HL-60/S4 treated with phorbol 12-myristate 13-acetate at 8.2 ng/mL for 4 days and 3 days (cell line): ENCODE results near the gene FOXL3.

ENCODE experiments used
- in situ Hi-C: fragments of 300-500 bp; cut with MboI; formaldehyde crosslinking; loops from 2 replicates; pipeline ENCODE4 v1.15.0; 2022; ENCODE audit warnings: low sequenced_read_pairs

FOXL3 gene

GRCh38 chr7:300546-301290 lies 10.7 kb downstream of the FOXL3 start:
- in situ Hi-C loops: no loop called here

GRCh38 chr7:301291-302053 lies 11.5 kb downstream of the FOXL3 start:
- in situ Hi-C loops: no loop called here

DNA sequence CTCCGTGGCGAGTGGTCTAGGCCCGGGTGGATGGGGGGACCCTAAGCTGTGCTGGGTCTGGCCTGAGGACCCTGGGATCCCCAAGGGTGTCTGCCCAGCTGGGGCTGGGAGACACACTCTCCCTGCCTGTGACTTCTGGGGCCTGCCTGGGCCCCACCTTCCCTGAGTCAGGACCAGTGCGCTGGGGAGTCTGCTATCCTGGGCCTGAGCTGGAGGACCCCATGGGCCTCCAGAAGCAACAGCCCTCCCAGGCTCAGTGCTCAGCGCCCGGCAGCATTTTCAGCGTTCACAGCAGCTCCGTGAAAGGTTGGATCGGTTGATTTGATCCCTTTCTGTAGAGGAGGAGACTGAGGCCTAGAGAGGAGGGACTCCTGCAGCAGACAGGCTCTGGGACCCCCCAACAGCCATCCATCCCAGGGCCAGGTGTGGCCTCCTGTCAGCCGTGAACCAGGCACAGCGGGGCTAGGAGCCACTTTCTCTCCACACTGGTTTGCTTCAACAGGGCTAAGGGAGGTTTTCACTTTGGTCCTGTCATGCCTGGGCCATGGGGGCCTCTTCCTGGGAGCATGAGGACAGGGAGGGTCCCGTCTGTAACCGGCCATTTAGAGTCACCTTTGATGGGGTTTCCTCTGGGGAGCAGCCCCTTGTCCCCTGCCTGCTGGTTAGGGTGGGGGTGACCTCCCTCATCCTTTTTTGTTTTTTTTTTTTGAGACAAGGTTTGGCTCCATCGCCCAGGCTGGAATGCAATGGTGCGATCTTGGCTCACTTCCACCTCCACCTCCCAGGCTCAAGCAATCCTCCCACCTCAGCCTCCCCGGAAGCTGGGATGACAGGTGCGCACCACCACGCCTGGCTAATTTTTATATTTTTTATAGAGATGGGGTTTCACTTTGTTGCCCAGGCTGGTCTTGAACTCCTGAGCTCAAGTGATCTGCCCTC lies 12.4 kb downstream of the FOXL3 start:
- in situ Hi-C loops: no loop called here

DNA sequence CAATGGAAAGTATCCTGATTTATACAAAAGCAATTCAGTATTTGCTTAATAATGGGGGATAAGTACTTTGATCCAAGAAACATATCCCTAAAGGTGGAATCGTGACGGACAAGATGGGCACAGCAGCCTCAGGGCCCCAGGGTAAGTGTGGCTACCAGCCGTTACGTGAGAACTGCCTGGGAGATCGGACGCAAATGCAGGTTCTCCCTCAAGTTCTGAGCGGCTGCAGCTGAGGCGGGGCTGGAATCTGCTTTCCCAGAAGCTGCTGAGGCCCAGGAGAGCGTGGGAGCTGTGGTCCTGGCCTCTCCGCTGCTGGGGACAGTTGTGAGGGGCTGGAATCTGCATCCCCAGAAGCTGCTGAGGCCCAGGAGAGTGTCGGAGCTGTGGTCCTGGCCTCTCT lies 13.5 kb downstream of the FOXL3 start:
- in situ Hi-C loops: no loop called here

DNA sequence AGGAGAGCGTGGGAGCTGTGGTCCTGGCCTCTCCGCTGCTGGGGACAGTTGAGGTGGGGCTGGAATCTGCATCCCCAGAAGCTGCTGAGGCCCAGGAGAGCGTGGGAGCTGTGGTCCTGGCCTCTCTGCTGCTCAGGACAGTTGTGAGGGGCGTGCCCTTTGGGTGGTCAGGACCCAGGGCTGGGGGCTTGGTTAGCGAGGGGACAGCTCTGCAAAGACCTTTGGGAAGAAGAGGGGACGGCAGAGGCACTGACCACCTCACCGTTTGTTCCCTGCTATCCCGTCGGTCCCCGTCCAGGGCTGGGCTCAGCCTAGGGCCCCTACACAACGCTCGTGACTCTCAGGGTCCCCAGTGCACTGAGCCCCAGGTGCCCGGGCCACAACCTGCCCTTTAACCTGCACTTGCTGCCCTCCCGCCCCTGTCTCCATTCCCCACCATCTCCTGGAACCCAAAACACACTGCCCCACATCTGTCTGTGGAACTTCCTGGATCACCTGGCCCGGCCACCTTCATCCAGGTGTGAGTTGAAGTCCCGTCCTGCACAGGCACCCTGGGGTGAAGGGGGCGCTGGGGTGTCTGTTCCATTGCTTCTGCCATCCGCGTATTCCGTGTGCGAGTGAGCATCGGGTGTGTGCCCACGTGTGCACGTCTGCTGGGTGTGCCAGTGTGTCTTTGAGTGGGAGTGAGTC lies 14.1 kb downstream of the FOXL3 start:
- in situ Hi-C loops: no loop called here

DNA sequence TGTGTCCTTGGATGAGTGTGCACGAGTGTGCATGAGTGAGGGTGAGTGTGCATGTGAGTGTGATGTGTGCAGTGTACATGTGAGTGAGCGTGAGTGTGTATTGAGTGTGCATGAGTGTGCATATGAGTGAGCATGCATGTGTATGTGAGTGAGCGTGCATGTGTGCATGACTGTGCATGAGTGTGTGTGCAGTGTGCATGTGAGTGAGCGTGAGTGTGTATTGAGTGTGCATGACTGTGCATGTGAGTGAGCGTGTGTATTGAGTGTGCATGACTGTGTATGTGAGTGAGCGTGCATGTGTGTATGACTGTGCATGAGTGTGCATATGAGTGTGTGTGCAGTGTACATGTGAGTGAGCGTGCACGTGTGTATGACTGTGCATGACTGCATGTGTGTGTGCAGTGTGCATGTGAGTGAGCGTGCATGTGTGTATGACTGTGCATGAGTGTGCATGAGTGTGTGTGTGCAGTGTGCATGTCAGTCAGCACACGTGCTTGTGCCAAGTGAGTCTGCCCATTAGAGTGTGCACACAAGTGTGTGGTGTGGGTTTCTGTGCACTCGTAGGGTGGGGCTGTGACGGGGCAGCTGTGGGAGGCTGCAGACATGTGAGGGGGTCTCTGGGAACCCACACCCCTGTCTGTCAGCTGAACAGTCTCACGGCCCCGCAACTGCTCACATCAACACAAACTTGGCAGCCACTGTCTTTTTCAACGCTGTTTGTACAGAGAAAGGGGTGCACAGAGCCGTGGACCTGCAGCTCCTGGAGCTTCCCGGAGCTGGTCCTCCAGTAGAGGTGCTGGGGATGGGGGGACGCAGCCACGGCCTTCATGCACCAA lies 14.8 kb downstream of the FOXL3 start:
- in situ Hi-C loops: no loop called here

DNA sequence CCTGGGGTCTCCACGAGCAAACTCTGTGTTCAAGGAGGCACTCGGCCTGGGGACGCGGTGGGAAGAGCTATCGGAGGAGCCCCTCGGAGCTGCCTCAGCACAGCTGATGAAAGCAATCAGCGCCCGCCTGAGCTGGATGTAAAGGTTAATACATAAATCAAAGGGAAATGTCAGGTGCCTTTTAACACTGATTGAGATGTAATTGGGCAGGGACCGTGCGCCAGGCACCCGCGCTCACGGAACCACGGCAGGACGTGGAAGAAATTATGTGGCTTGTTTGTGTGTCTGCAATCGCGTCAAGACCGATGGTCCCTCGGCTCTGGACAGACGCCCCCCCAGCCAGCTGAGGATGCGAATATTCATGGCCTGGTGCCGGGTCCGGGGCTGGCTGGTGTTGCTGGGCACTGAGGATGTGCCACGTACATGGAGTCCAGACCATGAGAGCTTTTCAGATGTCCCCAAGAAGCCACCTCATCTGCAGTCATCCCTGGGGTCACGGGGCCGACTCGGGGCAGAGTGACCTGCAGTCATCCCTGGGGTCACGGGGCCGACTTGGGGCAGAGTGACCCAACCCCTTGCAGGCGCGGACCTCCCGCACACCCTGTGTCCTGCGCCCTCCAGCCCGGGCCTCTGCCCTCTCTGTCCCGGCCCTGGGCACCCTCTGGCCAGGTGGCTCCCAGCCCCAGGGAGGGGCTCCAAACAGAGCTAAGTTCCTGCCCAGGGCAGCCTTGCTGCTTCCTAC lies 15.6 kb downstream of the FOXL3 start:
- in situ Hi-C loops: no loop called here

DNA sequence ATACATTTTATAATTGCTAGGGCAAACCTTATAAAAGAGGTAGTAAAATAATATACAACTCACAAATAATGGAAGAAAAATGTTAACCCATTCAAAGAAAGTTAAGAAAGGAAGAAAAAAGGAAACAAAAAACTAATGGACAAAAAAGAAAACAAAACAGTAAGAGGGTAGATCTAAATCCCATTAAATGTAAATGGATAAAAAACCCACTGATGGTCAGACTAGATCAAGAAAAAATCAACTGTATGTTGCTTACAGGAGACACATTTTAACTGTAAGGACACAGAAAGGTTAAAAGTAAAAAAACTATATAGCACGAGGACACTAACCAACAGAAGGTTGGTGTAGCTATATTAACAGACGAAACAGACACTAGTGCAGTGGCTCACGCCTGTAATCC lies 18.0 kb downstream of the FOXL3 start:
- in situ Hi-C loops: no loop called here

- in situ Hi-C loops: loop anchor here (10.0 kb wide), 1 partner anchor 465 kb away; no protein-coding TSS in a partner anchor
Observed at GRCh38 chr7:309586-310228, 19.7 kb downstream of the FOXL3 start.

- in situ Hi-C loops: loop anchor here (10.0 kb wide), 1 partner anchor 464 kb away; no protein-coding TSS in a partner anchor
Observed at GRCh38 chr7:311131-311680, 21.2 kb downstream of the FOXL3 start.

DNA sequence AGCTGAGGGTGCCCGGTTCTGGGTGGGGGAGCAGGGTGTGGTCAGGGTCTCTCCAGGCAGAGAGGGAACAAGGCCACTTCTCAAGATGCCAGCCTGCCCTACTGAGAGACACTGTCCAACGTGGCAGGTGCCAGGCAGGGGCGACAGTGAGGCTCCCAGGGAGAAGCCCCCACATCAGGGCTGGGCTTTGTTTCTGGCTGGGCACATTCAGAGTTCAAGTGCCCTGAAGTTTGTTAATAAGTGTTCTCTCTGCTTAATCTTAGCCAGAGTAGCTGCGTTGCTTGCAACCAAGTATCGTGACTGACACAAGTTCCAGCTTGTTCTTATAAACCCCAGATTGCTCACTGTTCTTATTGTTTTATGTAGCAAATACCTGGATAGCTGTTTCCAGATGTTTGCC lies 21.8 kb downstream of the FOXL3 start:
- in situ Hi-C loops: loop anchor here (10.0 kb wide), 1 partner anchor 463 kb away; no protein-coding TSS in a partner anchor

DNA sequence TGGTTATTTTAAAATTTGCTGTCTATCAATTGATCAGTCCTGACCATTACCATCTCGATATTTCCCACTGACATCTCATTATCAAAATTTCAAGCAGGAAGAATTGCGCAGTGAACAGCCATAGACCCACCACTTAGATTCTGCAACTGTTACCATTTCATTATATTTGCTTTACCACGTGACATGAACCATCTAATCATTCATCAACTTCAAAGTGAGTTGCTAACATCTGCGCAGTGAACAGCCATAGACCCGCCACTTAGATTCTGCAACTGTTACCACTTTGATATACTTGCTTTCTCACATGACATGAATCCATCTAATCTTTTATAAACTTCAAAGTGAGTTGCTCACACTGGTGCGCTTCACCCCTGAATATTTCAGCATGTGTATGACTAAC lies 22.5 kb downstream of the FOXL3 start:
- in situ Hi-C loops: loop anchor here (10.0 kb wide), 1 partner anchor 462 kb away; no protein-coding TSS in a partner anchor

DNA sequence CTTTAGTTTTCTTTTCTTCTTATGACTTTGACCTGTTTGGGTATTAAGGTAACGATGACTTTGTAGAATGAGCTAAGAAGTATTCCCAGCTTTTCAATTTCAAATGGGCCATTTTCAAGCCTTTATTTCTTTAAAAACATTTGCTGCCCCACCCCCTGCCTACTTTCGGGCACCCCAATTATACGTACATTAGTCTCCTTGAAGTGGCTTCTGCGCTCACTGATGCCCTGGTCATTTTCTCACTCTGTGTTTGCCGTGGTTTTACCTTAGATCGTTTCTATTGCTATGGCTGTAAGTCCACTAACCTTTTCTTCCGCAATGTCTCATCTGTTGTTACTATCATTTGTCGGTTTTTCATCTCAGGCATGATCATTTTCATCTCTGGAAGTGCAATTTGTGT lies 24.9 kb downstream of the FOXL3 start:
- in situ Hi-C loops: loop anchor here (10.0 kb wide), 1 partner anchor 460 kb away; no protein-coding TSS in a partner anchor

- in situ Hi-C loops: loop anchor here (10.0 kb wide), 1 partner anchor 459 kb away; no protein-coding TSS in a partner anchor
Observed at GRCh38 chr7:315516-316265, 25.7 kb downstream of the FOXL3 start.

GRCh38 chr7:317643-318405 lies 27.9 kb downstream of the FOXL3 start:
- in situ Hi-C loops: loop anchor here (10.0 kb wide), 1 partner anchor 457 kb away; no protein-coding TSS in a partner anchor

DNA sequence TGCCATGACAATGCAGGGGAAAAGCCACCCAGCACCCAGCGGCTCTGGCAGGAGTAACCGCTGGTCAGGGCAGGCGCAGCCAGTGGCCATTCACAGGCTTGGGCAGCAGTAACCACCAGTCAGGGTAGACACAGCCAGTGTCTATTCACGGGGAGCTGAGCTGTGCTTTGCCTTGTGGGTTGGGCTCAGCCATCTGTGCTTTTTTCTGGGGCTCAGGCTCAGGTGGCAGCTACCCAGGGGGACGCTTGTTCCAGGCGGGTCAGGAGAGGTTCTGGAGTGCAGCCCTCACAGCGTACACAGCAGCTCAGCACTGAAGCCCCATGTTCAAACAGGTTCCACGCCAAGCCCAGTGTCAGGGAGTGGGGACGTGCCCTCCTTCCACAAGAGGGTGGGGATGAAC lies 28.5 kb downstream of the FOXL3 start:
- in situ Hi-C loops: loop anchor here (10.0 kb wide), 1 partner anchor 456 kb away; no protein-coding TSS in a partner anchor
